ENCODE results near the gene SHC1. TPM values are rescaled to one million over a fixed set of nuclear protein-coding genes. Genes with fewer than 3 reads are reported as not detected.
"Not testable (repeated sequence)": the region's sequence is repeated elsewhere in the genome, so short reads cannot be mapped to it uniquely, and the experiment has no call there.

SHC1 gene
- total and polyA plus RNA-seq, 7 donors, result 33.2 to 87.2 (median 67.3) TPM

DNA sequence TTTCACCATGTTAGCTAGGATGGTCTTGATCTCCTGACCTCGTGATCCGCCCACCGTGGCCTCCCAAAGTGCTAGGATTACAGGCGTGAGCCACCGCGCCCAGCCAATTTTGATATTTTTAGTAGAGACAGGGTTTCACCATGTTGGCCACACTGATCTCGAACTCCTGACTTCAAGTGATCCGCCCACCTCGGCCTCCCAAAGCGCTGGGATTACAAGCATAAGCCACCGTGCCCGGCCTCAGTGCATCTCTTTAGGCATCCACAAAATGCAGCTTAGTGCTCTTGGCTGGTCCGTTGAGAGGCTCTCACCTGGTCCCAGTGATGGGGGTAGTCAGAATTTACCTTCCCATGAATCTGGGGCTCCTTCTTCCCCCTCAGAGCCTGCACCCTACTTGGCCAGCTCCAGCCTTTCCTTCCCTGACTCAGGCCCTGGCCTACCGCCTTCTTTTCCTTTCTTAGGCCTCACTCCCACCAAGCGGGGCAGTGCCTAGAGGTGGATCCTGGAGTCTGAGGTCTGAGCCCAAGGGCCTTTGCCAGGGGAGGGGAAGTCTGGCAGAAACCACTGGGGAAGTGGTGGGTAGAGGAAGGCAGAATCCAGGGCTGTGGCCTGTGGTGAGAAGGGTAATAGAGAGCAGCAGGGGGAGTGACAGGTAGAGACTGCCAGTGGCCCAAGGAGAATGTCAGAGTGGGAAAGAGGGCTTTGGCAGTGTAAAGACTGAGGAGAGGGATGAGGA is 26.6 kb upstream of the SHC1 start:
- WGBS, 3 donors, result 74 to 82% (median 74%) methylated on average over 15 of the region's 15 CpGs
- intact Hi-C loops (cut with DNase I), result no loop called here

DNA sequence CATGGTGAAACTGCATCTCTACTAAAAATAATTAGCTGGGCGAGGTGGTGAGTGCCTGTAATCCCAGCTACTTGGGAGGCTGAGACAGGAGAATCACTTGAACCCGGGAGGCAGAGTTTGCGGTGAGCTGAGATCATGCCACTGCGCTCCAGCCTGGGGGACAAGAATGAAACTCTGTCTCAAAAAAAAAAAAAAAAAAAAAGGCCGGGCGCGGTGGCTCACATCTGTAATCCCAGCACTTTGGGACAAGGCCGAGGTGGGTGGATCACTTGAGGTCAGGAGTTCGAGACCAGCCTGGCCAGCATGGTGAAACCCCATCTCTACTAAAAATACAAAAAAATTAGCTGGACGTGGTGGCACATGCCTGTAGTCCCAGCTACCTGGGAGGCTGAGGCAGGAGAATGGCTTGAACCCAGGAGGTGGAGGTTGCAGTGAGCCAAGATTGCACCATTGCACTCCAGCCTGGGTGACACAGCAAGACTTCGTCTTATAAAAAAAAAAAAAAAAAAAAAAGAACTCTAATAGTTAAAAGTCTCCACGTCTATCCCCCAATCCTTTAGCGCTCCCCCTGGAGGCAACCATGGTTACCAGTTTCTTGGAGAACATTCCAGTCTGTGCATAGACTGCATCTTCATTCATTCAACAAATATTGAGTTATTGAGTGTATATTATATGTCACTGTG is 24.9 kb upstream of the SHC1 start:
- Histone ChIP-seq H3K4me1 (peaks cover 15% of the 10 kb centered on the region), H3K36me3 (ENCODE audit: insufficient read depth in 1 of 2, low read depth in 1 of 2) (peaks cover 0 to 13% of the 10 kb centered on the region in 2 donors)
- H3K27ac ChIP-seq; H3K9me3 ChIP-seq; H3K4me3 ChIP-seq; H3K27me3 ChIP-seq (ENCODE audit: insufficient read depth in 3 of 3, low read length in 2 of 3); intact Hi-C loops (cut with DNase I): not testable (repeated sequence)
- TF ChIP-seq, protein P1, sequence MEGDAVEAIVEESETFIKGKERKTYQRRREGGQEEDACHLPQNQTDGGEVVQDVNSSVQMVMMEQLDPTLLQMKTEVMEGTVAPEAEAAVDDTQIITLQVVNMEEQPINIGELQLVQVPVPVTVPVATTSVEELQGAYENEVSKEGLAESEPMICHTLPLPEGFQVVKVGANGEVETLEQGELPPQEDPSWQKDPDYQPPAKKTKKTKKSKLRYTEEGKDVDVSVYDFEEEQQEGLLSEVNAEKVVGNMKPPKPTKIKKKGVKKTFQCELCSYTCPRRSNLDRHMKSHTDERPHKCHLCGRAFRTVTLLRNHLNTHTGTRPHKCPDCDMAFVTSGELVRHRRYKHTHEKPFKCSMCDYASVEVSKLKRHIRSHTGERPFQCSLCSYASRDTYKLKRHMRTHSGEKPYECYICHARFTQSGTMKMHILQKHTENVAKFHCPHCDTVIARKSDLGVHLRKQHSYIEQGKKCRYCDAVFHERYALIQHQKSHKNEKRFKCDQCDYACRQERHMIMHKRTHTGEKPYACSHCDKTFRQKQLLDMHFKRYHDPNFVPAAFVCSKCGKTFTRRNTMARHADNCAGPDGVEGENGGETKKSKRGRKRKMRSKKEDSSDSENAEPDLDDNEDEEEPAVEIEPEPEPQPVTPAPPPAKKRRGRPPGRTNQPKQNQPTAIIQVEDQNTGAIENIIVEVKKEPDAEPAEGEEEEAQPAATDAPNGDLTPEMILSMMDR (IDR thresholded peaks at IDR 0.05), result peak; percentile 39
- 37 to 63% (median 42%) methylated on average over 10 to 13 of the region's 13 CpGs for WGBS, 3 donors
- ATAC-seq (peak in 2 of 4 donors; percentile 13 to 17), DNase-seq (peak in 1 of 2 donors; percentile 69)

More for the DNA sequence above, 26.6 kb upstream of the SHC1 start:
- Histone ChIP-seq H3K9me3 (no peaks in the 10 kb centered on the region), H3K27ac (no peak overlapping the region), H3K36me3 (ENCODE audit: insufficient read depth in 1 of 2, low read depth in 1 of 2) (no peaks in the 10 kb centered on the region), H3K4me3 (no peak overlapping the region), H3K27me3 (ENCODE audit: insufficient read depth in 3 of 3, low read length in 2 of 3) (no peaks in the 10 kb centered on the region), H3K4me1 (peaks cover 15% of the 10 kb centered on the region)
- peak in 1 of 2 donors; percentile 39 for DNase-seq
- TF ChIP-seq, protein P1 (IDR thresholded peaks at IDR 0.05), result no peak
- no peak for ATAC-seq

DNA sequence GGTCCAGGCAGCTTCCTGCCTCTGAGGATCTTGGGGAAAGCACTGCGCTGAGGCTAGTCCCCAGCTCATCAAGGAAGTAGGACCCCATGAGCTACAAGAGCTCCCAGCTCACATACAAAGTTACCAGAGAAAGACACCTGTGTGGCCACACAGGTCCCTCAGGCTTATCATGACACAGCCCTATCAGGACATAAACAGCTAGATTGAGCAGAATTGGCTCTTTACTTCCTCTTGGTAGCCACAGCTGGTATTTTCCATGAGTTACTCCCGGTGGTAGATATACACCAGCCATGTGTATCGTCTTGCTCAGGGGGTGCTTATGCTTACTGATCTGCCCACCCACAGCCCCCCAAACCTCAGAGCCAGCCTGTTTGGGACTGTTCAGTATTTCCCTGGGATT is 24.0 kb upstream of the SHC1 start:
- no peaks in the 10 kb centered on the region for H3K9me3 ChIP-seq
- ATAC-seq (no peak), DNase-seq (no peak)
- H3K27me3 ChIP-seq (ENCODE audit: insufficient read depth in 3 of 3, low read length in 2 of 3), result no peaks in the 10 kb centered on the region
- TF ChIP-seq, protein P1 (IDR thresholded peaks at IDR 0.05), result no peak
- WGBS, 3 donors, result 51 to 69% (median 57%) methylated on average over 3 of the region's 3 CpGs
- H3K36me3 ChIP-seq (ENCODE audit: insufficient read depth in 1 of 2, low read depth in 1 of 2), result peaks cover 0 to 19% of the 10 kb centered on the region in 2 donors
- no peak overlapping the region for H3K4me3 ChIP-seq
- no peak overlapping the region for H3K27ac ChIP-seq
- peaks cover 9% of the 10 kb centered on the region for H3K4me1 ChIP-seq
- intact Hi-C loops (cut with DNase I), result no loop called here

DNA sequence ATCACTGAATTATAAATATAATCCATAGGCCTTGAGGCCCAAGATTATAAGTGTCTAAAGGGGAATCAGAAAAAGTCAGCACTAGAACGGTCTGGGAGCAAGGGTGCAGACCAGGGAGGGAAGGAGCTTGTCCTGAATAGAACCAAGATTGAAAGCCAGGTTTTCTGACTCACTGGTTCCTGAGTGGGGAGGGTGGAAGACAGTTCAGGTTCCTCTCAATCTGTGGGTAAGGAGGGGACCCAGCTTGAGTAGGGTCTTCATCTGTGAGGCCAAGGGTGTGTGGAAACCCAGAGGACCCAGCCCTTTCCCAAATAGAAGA is 23.7 kb upstream of the SHC1 start:
- H3K27ac ChIP-seq, result no peak overlapping the region
- DNase-seq, result no peak
- no peak overlapping the region for H3K4me3 ChIP-seq
- H3K4me1 ChIP-seq, result peaks cover 7% of the 10 kb centered on the region
- no peak for ATAC-seq
- H3K36me3 ChIP-seq (ENCODE audit: insufficient read depth in 1 of 2, low read depth in 1 of 2), result peaks cover 0 to 19% of the 10 kb centered on the region in 2 donors
- TF ChIP-seq, protein P1 (IDR thresholded peaks at IDR 0.05), result no peak
- 64 to 77% (median 67%) methylated on average over 1 of the region's 1 CpG for WGBS, 3 donors
- H3K9me3 ChIP-seq, result no peaks in the 10 kb centered on the region
- H3K27me3 ChIP-seq (ENCODE audit: insufficient read depth in 3 of 3, low read length in 2 of 3), result no peaks in the 10 kb centered on the region
- intact Hi-C loops (cut with DNase I), result no loop called here

Data from psoas muscle (tissue), 8 donors.